ENCODE results near the gene C10orf62.

Gene C10orf62

GRCh38 chr10:97587183-97587582, 2.3 kb upstream of the C10orf62 start:
- Histone ChIP-seq H3K9me3 (ENCODE audit: control insufficient read depth, insufficient read depth, low read length) (no peaks in the 10 kb centered on the region), H3K9ac (ENCODE audit: low read depth, low read length) (no peak overlapping the region), H3K36me3 (ENCODE audit: insufficient read depth, low read length) (no peaks in the 10 kb centered on the region), H3K4me1 (ENCODE audit: insufficient read depth, low read length) (no peaks in the 10 kb centered on the region)

GRCh38 chr10:97590082-97590747, 694 bp downstream of the C10orf62 start:
- no peaks in the 10 kb centered on the region for H3K36me3 ChIP-seq (ENCODE audit: insufficient read depth, low read length)
- H3K9me3 ChIP-seq (ENCODE audit: control insufficient read depth, insufficient read depth, low read length), result no peaks in the 10 kb centered on the region
- H3K9ac ChIP-seq (ENCODE audit: low read depth, low read length), result no peak overlapping the region
- H3K4me1 ChIP-seq (ENCODE audit: insufficient read depth, low read length), result no peaks in the 10 kb centered on the region

GRCh38 chr10:97590748-97591495, 1.4 kb downstream of the C10orf62 start:
- Histone ChIP-seq H3K9me3 (ENCODE audit: control insufficient read depth, insufficient read depth, low read length) (no peaks in the 10 kb centered on the region), H3K4me1 (ENCODE audit: insufficient read depth, low read length) (no peaks in the 10 kb centered on the region), H3K36me3 (ENCODE audit: insufficient read depth, low read length) (no peaks in the 10 kb centered on the region), H3K9ac (ENCODE audit: low read depth, low read length) (no peak overlapping the region)

GRCh38 chr10:97593421-97593820, 3.9 kb downstream of the C10orf62 start:
- Histone ChIP-seq H3K9ac (ENCODE audit: low read depth, low read length) (no peak overlapping the region), H3K36me3 (ENCODE audit: insufficient read depth, low read length) (no peaks in the 10 kb centered on the region), H3K4me1 (ENCODE audit: insufficient read depth, low read length) (no peaks in the 10 kb centered on the region), H3K9me3 (ENCODE audit: control insufficient read depth, insufficient read depth, low read length) (no peaks in the 10 kb centered on the region)

GRCh38 chr10:97596101-97597082, 6.9 kb downstream of the C10orf62 start:
- no peak overlapping the region for H3K9ac ChIP-seq (ENCODE audit: low read depth, low read length)
- no peaks in the 10 kb centered on the region for H3K36me3 ChIP-seq (ENCODE audit: insufficient read depth, low read length)
- peaks cover 5% of the 10 kb centered on the region; the same call in 1 of the 2 replicates for H3K4me1 ChIP-seq (ENCODE audit: insufficient read depth, low read length)
- no peaks in the 10 kb centered on the region for H3K9me3 ChIP-seq (ENCODE audit: control insufficient read depth, insufficient read depth, low read length)

GRCh38 chr10:97597778-97598177, 8.3 kb downstream of the C10orf62 start:
- Histone ChIP-seq H3K9me3 (ENCODE audit: control insufficient read depth, insufficient read depth, low read length) (no peaks in the 10 kb centered on the region), H3K36me3 (ENCODE audit: insufficient read depth, low read length) (no peaks in the 10 kb centered on the region), H3K9ac (ENCODE audit: low read depth, low read length) (no peak overlapping the region), H3K4me1 (ENCODE audit: insufficient read depth, low read length) (peaks cover 7% of the 10 kb centered on the region; the same call in 1 of the 2 replicates)

- no peaks in the 10 kb centered on the region for H3K9me3 ChIP-seq (ENCODE audit: control insufficient read depth, insufficient read depth, low read length)
- no peaks in the 10 kb centered on the region for H3K36me3 ChIP-seq (ENCODE audit: insufficient read depth, low read length)
- no peak overlapping the region for H3K9ac ChIP-seq (ENCODE audit: low read depth, low read length)
- peaks cover 7% of the 10 kb centered on the region; the same call in 1 of the 2 replicates for H3K4me1 ChIP-seq (ENCODE audit: insufficient read depth, low read length)
These were observed 9.1 kb downstream of the C10orf62 start for GRCh38 chr10:97598407-97599271.

GRCh38 chr10:97599272-97599619, 9.7 kb downstream of the C10orf62 start:
- Histone ChIP-seq H3K9me3 (ENCODE audit: control insufficient read depth, insufficient read depth, low read length) (no peaks in the 10 kb centered on the region), H3K9ac (ENCODE audit: low read depth, low read length) (no peak overlapping the region), H3K4me1 (ENCODE audit: insufficient read depth, low read length) (peaks cover 7% of the 10 kb centered on the region; the same call in 1 of the 2 replicates), H3K36me3 (ENCODE audit: insufficient read depth, low read length) (no peaks in the 10 kb centered on the region)

- no peaks in the 10 kb centered on the region for H3K36me3 ChIP-seq (ENCODE audit: insufficient read depth, low read length)
- no peaks in the 10 kb centered on the region for H3K9me3 ChIP-seq (ENCODE audit: control insufficient read depth, insufficient read depth, low read length)
- no peak overlapping the region for H3K9ac ChIP-seq (ENCODE audit: low read depth, low read length)
- H3K4me1 ChIP-seq (ENCODE audit: insufficient read depth, low read length), result peaks cover 7% of the 10 kb centered on the region; the same call in 1 of the 2 replicates
These were observed 11.1 kb downstream of the C10orf62 start for GRCh38 chr10:97600616-97601015.

- no peak overlapping the region for H3K9ac ChIP-seq (ENCODE audit: low read depth, low read length)
These were observed 12.0 kb downstream of the C10orf62 start for GRCh38 chr10:97601268-97602215.

GRCh38 chr10:97607095-97607636, 17.6 kb downstream of the C10orf62 start:
- Histone ChIP-seq H3K9ac (ENCODE audit: low read depth, low read length) (no peak overlapping the region), H3K4me1 (ENCODE audit: insufficient read depth, low read length) (peaks cover 3% of the 10 kb centered on the region; the same call in 1 of the 2 replicates)

More at GRCh38 chr10:97601268-97602215, 12.0 kb downstream of the C10orf62 start:
- Histone ChIP-seq H3K4me1 (ENCODE audit: insufficient read depth, low read length) (peaks cover 7% of the 10 kb centered on the region; the same call in 1 of the 2 replicates), H3K9me3 (ENCODE audit: control insufficient read depth, insufficient read depth, low read length) (no peaks in the 10 kb centered on the region), H3K36me3 (ENCODE audit: insufficient read depth, low read length) (no peaks in the 10 kb centered on the region)

GRCh38 chr10:97608991-97609561, 19.6 kb downstream of the C10orf62 start:
- H3K9me3 ChIP-seq (ENCODE audit: control insufficient read depth, insufficient read depth, low read length), result no peaks in the 10 kb centered on the region
- no peak overlapping the region for H3K9ac ChIP-seq (ENCODE audit: low read depth, low read length)
- peaks cover 3% of the 10 kb centered on the region; the same call in 1 of the 2 replicates for H3K4me1 ChIP-seq (ENCODE audit: insufficient read depth, low read length)
- H3K36me3 ChIP-seq (ENCODE audit: insufficient read depth, low read length), result no peaks in the 10 kb centered on the region

More at GRCh38 chr10:97607095-97607636, 17.6 kb downstream of the C10orf62 start:
- Histone ChIP-seq H3K9me3 (ENCODE audit: control insufficient read depth, insufficient read depth, low read length) (no peaks in the 10 kb centered on the region), H3K36me3 (ENCODE audit: insufficient read depth, low read length) (no peaks in the 10 kb centered on the region)

Measured in ES-I3 (cell line).